ENCODE data around the gene PPFIA3.
A peak's percentile ranks its signal among the peaks of the same experiment; 100 is the strongest.
"Not testable (repeated sequence)": the region's sequence is repeated elsewhere in the genome, so short reads cannot be mapped to it uniquely, and the experiment has no call there.

The PPFIA3 gene

DNA sequence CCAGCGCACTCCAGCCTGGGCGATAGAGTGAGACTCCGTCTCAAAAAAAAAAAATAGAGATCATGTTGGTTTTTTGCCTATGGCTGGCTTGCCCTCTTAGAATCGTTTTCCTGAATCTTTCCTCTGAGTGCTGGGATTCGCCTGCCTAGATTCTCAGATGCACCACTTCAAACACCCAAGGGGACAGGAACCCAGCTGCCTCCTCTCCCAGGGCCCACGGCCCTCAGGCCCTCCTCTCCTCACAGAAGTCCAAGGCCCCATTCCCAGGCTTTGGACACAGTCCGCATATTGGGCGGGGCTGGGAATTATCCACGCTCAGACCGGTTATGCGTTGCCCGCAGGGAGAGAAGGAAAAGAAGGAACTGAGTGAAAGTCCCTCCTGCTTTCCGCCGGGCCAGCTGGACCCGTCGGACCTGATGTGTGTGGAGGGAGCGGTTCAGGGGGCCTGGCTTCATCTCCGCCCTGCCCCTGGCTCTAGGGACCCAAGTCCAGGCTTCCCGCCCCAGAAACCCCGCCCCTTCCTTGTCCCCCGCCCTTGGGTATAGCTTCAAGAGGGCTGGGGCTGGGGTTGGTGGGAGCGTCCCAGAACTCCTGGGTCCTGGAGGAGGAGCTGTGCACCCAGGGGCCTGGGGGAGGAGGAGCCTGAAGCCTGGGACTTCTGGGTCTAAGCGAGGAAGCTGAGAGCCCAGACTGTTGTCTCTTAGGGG lies 5.8 kb downstream of the PPFIA3 start:
- no peak for DNase-seq

- no peak for DNase-seq
Observed at GRCh38 chr19:49126575-49126974, 7.2 kb downstream of the PPFIA3 start.

DNA sequence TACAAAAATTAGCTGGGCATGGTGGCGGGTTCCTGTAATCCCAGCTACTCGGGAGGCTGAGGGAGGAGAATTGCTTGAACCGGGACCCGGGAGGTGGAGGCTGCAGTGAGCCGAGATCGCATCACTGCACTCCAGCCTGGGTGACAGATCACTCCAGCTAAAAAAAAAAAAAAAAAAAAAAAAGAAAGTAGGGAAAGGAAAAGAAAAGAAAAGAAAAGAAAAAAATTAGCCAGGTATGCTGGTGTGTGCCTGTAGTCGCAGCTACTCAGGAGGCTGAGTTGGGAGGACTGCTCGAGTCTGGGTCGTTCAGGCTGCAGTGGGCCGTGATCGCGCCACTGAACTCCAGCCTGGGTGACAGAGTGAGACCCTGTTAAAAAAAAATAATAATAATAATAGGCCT lies 7.9 kb downstream of the PPFIA3 start:
- not testable (repeated sequence) for DNase-seq

GRCh38 chr19:49127674-49128544 lies 8.6 kb downstream of the PPFIA3 start:
- peak; percentile 86 for DNase-seq

- DNase-seq = no peak
Observed at GRCh38 chr19:49128545-49129237, 9.3 kb downstream of the PPFIA3 start.

DNA sequence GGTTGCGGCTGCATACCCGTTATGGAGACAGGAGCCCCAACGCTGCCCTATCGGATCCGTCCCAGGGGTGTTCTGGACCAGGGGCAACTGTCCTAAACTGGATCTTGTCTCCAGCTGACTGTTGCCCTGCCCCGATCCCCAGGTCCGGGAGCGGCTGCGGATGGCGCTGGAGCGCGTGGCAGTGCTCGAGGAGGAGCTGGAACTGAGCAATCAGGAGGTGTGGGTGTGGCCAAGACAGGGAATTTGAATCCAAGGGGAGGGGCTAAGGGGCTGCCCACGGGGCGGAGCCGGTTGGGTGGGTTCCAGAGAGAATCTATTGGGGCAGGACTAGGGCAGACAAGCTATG lies 9.9 kb downstream of the PPFIA3 start:
- no peak for DNase-seq

GRCh38 chr19:49130325-49130724 lies 11.0 kb downstream of the PPFIA3 start:
- no peak for DNase-seq

DNA sequence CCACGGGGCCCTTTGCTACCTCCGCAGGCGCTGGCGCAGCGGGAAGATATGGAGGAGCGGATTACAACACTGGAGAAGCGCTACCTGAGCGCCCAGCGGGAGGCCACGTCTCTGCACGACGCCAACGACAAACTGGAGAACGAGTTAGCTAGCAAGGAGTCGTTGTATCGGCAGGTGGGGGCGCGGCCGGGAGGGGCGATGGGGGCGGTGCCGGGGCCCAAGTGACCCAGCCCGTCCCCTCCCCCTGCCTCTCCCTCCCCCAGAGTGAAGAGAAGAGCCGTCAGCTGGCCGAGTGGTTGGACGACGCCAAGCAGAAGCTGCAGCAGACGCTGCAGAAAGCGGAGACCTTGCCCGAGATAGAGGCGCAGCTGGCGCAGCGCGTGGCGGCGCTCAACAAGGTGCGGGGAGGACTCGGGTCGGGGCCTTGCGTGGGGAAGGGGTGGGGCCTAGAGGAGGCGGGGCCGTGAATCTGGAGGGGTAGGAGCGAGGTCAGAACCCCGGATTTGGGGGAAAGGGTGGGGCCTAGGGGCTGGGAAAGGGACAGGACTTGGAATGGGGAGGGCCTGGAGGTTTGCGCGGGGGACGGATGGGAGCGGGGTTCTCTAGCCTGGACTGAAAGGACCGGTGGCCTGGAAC lies 13.7 kb downstream of the PPFIA3 start:
- peak; percentile 72 for DNase-seq

DNA sequence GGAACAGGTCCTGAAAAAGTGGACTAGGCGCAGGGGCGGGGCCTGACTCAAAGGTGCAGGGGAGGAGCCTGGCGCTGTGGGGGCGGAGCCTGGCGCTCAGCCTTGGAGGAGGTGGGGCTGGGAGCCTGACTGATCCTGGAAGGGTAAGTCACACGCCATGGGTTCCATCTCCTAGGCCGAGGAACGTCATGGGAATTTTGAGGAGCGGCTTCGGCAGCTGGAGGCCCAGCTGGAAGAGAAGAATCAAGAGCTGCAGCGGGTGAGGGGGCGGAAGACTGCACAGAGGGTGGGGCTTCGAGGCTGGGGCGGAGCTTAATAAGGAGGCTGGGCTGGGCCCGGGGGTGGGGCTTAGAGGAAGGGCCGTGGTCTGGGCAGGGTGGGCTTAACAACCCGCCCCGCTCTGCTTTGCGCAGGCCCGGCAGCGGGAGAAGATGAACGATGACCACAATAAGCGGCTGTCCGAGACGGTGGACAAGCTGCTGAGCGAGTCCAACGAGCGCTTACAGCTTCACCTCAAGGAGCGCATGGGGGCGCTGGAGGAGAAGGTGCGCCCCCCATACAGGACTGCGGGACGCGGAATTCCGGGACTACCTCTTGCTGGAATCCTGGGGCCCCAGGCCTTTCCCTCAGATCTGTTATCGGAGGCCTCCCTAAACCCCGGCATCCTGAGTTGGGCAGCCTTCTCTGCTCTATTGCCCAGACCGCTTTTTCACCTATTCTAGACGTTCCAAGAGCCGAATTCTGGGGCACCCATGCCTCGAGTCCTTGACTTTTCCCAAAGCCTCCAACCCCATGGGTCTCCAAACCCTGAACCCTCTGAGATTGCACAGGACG lies 14.5 kb downstream of the PPFIA3 start:
- DNase-seq = peak; percentile 72

DNA sequence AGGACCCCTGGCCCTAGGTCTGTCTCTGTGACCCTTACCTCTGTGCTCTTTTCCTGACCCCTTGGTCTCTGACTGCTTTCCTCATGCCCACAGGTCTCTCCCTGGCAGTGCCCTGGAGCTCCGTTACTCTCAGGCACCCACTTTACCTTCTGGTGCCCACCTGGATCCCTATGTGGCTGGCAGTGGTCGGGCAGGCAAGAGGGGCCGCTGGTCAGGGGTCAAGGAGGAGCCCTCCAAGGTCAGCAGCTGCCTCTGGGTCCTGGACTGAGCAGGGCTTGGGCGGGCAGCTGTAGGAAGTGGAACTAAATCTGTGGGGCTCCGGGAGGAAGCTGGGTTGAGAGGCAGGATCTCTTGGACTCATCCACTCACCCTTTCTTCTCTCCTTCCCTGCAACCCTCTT lies 16.3 kb downstream of the PPFIA3 start:
- no peak for DNase-seq

- no peak for DNase-seq
Observed at GRCh38 chr19:49136771-49137171, 17.4 kb downstream of the PPFIA3 start.

- DNase-seq = no peak
Observed at GRCh38 chr19:49140951-49141350, 21.6 kb downstream of the PPFIA3 start.

GRCh38 chr19:49141352-49141751 lies 22.0 kb downstream of the PPFIA3 start:
- no peak for DNase-seq

DNA sequence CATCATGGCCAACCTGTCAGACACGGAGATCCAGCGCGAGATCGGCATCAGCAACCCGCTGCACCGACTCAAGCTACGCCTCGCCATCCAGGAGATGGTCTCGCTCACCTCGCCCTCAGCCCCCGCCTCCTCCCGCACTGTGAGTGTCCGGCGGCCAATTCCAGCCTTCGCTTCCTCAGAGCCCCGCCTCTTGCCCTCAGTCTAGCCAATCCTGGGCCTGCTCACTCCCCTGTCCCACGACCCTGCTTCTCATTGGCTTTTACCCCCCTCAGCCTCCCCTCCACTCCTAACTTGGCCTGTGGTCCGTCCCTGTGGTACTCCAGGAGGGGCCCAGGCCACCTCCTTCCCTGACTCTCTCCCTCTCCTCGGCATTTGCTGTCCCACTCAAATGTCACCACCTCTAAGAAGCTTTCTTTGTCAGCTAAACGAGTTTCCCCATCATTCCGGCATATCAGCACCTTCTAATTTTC lies 23.6 kb downstream of the PPFIA3 start:
- no peak for DNase-seq

DNA sequence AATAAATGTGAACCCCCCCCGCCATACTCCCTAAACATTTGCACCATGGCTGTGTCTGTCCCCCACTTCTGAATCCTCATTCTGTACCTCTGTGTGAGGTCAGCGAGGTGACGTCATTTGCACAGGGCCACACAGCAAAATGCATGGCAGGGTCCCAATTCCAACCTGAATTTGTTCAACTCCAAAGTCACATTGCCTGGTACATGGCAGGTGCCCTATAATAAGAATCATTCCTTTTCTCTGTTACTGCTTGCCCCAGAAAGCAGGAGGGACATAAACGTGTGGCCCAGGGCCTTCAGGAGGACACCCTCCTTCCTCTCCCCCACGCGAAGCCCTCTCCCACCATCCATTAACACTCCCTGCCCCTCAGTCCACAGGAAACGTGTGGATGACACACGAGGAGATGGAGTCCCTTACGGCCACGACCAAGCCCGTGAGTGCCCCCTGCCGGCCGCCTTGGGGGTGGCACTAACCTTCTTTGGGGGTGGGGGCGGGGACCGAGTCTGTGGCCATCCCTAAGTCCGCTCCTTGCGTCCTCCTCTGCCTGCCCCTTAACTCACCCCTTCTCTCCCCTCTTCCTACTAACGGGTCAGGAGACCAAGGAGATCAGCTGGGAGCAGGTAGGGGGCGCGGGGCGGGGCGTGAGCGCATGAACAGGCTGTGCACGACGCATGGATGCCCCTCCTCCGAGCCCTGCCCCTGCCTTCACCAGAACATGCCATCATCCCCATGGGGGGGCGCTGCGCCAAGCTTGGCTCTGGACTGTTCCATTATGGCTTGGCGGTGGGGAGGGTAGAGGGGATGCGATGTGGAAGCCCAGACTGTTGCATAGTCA lies 26.4 kb downstream of the PPFIA3 start:
- DNase-seq = peak; percentile 50

DNA sequence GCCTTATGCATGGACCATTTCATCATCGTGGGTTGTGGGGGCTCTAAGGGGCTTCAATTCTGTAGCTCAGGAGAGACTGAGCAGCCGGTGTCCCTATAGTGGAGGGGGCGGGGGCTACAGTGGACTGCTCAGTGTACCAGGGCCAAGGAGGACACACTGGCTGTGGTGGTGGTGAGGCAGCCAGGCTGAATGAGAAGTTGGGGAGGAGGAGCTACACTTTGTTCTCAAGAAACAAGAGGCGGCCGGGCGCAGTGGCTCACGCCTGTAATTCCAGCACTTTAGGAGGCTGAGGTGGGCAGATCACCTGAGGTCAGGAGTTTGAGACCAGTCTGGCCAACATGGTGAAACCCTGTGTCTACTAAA lies 27.0 kb downstream of the PPFIA3 start:
- not testable (repeated sequence) for DNase-seq

GRCh38 chr19:49148044-49148682 lies 28.8 kb downstream of the PPFIA3 start:
- DNase-seq = no peak

DNA sequence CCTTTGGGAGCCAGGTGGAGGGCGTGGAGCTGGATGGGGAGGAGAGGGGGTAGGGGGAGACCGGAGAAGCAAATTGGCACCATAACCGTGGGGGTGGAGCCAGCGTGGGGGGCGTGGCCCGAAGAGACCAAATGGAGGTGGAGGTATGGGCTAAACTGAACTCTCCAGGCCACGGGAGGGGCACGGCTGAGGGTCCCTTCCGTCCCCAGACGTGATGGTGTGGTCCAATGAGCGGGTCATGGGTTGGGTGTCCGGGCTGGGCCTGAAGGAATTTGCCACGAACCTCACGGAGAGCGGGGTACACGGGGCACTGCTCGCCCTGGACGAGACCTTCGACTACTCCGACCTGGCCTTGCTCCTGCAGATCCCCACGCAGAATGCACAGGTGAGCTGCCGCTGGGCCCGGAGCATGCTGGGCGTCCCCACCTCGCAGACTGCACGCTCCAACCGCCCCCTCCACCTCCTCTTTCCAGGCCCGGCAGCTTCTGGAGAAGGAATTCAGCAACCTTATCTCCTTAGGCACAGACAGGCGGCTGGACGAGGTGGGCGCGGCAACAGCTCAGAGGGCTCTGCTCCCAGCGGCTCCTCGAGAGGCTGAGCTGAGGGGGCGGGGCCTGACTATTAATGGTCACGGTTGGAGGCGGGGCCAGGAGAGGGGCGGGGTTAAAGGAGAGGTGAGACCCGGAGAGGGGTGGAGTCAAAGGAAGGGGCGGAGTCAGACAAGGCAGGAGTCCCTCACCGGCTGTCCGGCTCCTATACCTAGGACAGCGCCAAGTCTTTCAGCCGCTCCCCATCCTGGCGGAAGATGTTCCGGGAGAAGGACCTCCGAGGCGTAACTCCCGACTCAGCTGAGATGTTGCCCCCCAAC lies 29.7 kb downstream of the PPFIA3 start:
- peak; percentile 92 for DNase-seq

GRCh38 chr19:49149652-49150105 lies 30.3 kb downstream of the PPFIA3 start:
- peak; percentile 62 for DNase-seq
